WTC11 (cell line): ENCODE data around the gene EFCAB14. TPM values are rescaled to one million over a fixed set of nuclear protein-coding genes. Genes with fewer than 3 reads are reported as not detected.

ENCODE experiments used
- ATAC-seq: fragments of 200-7000 bp; cut with Tn5 transposase; 2 replicates; pipeline ENCODE4 v1.10.0; 2021; ENCODE audit warnings: mild to moderate bottlenecking, moderate library complexity
- CTCF ChIA-PET: fragments of 300-600 bp; sonication (Branson Sonifier 250); formaldehyde crosslinking; loops from one replicate; lab custom pipeline; 2021; ENCODE audit warnings: antibody characterized with exemption; lab: Charles Lee
- POLR2A ChIA-PET: fragments of 350-600 bp; sonication (Branson Sonifier 250); formaldehyde crosslinking; loops from one replicate; lab custom pipeline; 2021; ENCODE audit warnings: antibody characterized with exemption; lab: Charles Lee
- DNase-seq: peaks from one replicate; pipeline ENCODE4 v3.0.0; 2021; ENCODE audit warnings: low spot score
- H3K27ac Mint-ChIP-seq: 2 replicates; pipeline ENCODE4 v1.8.0; 2021; ENCODE audit warnings: mixed read lengths
- H3K27me3 Mint-ChIP-seq: 2 replicates; pipeline ENCODE4 v1.8.0; 2021; ENCODE audit warnings: low read depth, mild to moderate bottlenecking, moderate library complexity, mixed read lengths
- H3K36me3 Mint-ChIP-seq: 2 replicates; pipeline ENCODE4 v1.8.0; 2021; ENCODE audit warnings: mixed read lengths
- H3K4me1 Mint-ChIP-seq: 2 replicates; pipeline ENCODE4 v1.8.0; 2022; ENCODE audit warnings: mixed read lengths
- H3K4me3 Mint-ChIP-seq: 2 replicates; pipeline ENCODE4 v1.8.0; 2021; ENCODE audit warnings: mild to moderate bottlenecking, moderate library complexity, mixed read lengths
- H3K9me3 Mint-ChIP-seq: 2 replicates; pipeline ENCODE4 v1.8.0; 2021; ENCODE audit warnings: mixed read lengths
- CDX4 ChIP-seq: fragments of 250-450 bp; sonication (Bioruptor Pico); IDR thresholded peaks from 2 replicates; pipeline ENCODE4 v1.9.0; 2021; ENCODE audit warnings: moderate library complexity, mild to moderate bottlenecking, inconsistent platforms, borderline replicate concordance
- CTCF ChIP-seq: fragments of 200-600 bp; IDR thresholded peaks from 2 replicates; pipeline ENCODE4 v1.8.0; 2022; ENCODE audit warnings: antibody characterized with exemption
- E2F5 ChIP-seq: sonication (generic); formaldehyde crosslinking; IDR thresholded peaks from 2 replicates; pipeline ENCODE4 v1.8.1; 2022; ENCODE audit warnings: mild to moderate bottlenecking, moderate library complexity, missing genetic modification reagents
- FOXP4 ChIP-seq: sonication (generic); formaldehyde crosslinking; IDR thresholded peaks from 2 replicates; pipeline ENCODE4 v1.8.0; 2022; ENCODE audit warnings: mild to moderate bottlenecking, missing genetic modification reagents
- NFE2L1 ChIP-seq: sonication (generic); formaldehyde crosslinking; IDR thresholded peaks from 2 replicates; pipeline ENCODE4 v1.8.1; 2023; ENCODE audit warnings: missing genetic modification reagents
- SOX15 ChIP-seq: fragments of 250-450 bp; sonication (Bioruptor Pico); IDR thresholded peaks from 2 replicates; pipeline ENCODE4 v1.9.0; 2021; ENCODE audit warnings: mild to moderate bottlenecking
- TP53 ChIP-seq: sonication (generic); formaldehyde crosslinking; IDR thresholded peaks from 2 replicates; pipeline ENCODE4 v1.8.1; 2023; ENCODE audit warnings: mild to moderate bottlenecking, missing genetic modification reagents
- ZNF281 ChIP-seq: sonication (generic); formaldehyde crosslinking; IDR thresholded peaks from 2 replicates; pipeline ENCODE4 v1.8.0; 2023; ENCODE audit warnings: mild to moderate bottlenecking, missing genetic modification reagents
- ZNF396 ChIP-seq: fragments of 250-450 bp; sonication (Bioruptor Pico); IDR thresholded peaks from 2 replicates; pipeline ENCODE4 v1.8.0; 2021; ENCODE audit warnings: mild to moderate bottlenecking, moderate library complexity, borderline replicate concordance
- total RNA-seq: library from RNA; stranded (reverse); gene quantifications from 3 replicates; pipeline ENCODE4 v1.2.3, GENCODE V29; 2021

Gene EFCAB14
- total RNA-seq, 1 experiment from 2014 or later = 46.2 TPM

GRCh38 chr1:46638921-46639320 is 80.0 kb downstream of the EFCAB14 start:
- Mint-ChIP-seq H3K27ac (no peak overlapping the region), H3K9me3 (no peaks in the 10 kb centered on the region), H3K4me1 (no peaks in the 10 kb centered on the region), H3K4me3 (no peak overlapping the region), H3K27me3 (no peaks in the 10 kb centered on the region; the same call in 1 of the 2 replicates), H3K36me3 (peaks cover 9% of the 10 kb centered on the region; the same call in 1 of the 2 replicates)
- ChIA-PET CTCF (no interaction called here), POLR2A (no interaction called here)
- no peak for DNase-seq
- no peak for ATAC-seq
- TF ChIP-seq SOX15 (CRISPR knock-in tag) (no peak), FOXP4 (CRISPR knock-in tag) (no peak), NFE2L1 (CRISPR knock-in tag) (no peak), ZNF396 (CRISPR knock-in tag) (no peak), CDX4 (CRISPR knock-in tag) (no peak), E2F5 (CRISPR knock-in tag) (no peak), TP53 (CRISPR knock-in tag) (no peak)

GRCh38 chr1:46637444-46638083 is 81.3 kb downstream of the EFCAB14 start:
- no peak for ATAC-seq
- H3K9me3 Mint-ChIP-seq = no peaks in the 10 kb centered on the region
- CTCF ChIA-PET = no interaction called here

More at GRCh38 chr1:46637444-46638083, 81.3 kb downstream of the EFCAB14 start:
- POLR2A ChIA-PET = no interaction called here
- Mint-ChIP-seq H3K36me3 (peaks cover 9% of the 10 kb centered on the region; the same call in 1 of the 2 replicates), H3K4me1 (no peaks in the 10 kb centered on the region), H3K27me3 (no peaks in the 10 kb centered on the region; the same call in 1 of the 2 replicates), H3K4me3 (no peak overlapping the region), H3K27ac (no peak overlapping the region)
- DNase-seq = no peak
- TF ChIP-seq ZNF281 (CRISPR knock-in tag) (no peak), CTCF (no peak)
- TF ChIP-seq, all 79 proteins: peak for 0
